ENCODE data around the gene DSP.

DNA sequence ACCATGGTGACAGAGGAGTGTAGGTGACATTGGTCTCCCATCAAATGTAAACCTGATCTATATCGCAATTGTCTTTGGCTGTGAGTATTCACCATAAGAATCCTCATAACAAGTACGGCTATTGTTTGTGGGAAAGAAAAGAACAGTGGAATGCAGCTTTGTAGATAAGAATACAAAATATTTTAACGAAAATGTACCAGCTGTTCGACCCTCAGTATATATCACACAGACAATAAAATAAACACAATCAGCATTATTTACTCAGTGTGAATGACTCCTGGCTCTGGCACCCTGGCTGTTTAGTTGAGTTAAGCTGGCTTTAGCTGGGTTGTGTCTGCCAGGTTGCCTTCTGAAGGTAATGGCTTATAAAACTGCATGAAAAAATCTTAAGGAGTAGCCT lies 91.9 kb downstream of the DSP start:
- TF ChIP-seq, protein P1, sequence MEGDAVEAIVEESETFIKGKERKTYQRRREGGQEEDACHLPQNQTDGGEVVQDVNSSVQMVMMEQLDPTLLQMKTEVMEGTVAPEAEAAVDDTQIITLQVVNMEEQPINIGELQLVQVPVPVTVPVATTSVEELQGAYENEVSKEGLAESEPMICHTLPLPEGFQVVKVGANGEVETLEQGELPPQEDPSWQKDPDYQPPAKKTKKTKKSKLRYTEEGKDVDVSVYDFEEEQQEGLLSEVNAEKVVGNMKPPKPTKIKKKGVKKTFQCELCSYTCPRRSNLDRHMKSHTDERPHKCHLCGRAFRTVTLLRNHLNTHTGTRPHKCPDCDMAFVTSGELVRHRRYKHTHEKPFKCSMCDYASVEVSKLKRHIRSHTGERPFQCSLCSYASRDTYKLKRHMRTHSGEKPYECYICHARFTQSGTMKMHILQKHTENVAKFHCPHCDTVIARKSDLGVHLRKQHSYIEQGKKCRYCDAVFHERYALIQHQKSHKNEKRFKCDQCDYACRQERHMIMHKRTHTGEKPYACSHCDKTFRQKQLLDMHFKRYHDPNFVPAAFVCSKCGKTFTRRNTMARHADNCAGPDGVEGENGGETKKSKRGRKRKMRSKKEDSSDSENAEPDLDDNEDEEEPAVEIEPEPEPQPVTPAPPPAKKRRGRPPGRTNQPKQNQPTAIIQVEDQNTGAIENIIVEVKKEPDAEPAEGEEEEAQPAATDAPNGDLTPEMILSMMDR (conservative IDR thresholded peaks at IDR 0.05; ENCODE audit: low read depth in 2 of 2), result no peak
- TF ChIP-seq, protein P2, sequence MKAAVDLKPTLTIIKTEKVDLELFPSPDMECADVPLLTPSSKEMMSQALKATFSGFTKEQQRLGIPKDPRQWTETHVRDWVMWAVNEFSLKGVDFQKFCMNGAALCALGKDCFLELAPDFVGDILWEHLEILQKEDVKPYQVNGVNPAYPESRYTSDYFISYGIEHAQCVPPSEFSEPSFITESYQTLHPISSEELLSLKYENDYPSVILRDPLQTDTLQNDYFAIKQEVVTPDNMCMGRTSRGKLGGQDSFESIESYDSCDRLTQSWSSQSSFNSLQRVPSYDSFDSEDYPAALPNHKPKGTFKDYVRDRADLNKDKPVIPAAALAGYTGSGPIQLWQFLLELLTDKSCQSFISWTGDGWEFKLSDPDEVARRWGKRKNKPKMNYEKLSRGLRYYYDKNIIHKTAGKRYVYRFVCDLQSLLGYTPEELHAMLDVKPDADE (IDR thresholded peaks at IDR 0.05), result no peak
- TF ChIP-seq ZNF114 (CRISPR knock-in tag; IDR thresholded peaks at IDR 0.05) (no peak), POLR2AphosphoS5 (IDR thresholded peaks at IDR 0.05; ENCODE audit: low read depth) (no peak), REST (IDR thresholded peaks at IDR 0.05; ENCODE audit: unreplicated experiment) (no peak), EZH2 (IDR thresholded peaks at IDR 0.05; ENCODE audit: low read depth, unreplicated experiment) (no peak)

Measured in GM23338 (cell line).